ENCODE data around the gene KDM2B.

- TF ChIP-seq POLR2A (IDR thresholded peaks at IDR 0.05; ENCODE audit: low read length): no peak
- no peak for TF ChIP-seq GATA1 (IDR thresholded peaks at IDR 0.05; ENCODE audit: low read depth, low read length)
These were observed 20.3 kb downstream of the KDM2B start for GRCh38 chr12:121560392-121561008.
